Measurements from ENCODE around the gene DKK3. TPM values are rescaled to one million over a fixed set of nuclear protein-coding genes. Genes with fewer than 3 reads are reported as not detected.

The DKK3 gene
- total and polyA plus RNA-seq, 2 of the 13 experiments (the other 11 are each of a cell fraction or from before 2014, with no cell fraction given) = 0.09 to 0.67 TPM

DNA sequence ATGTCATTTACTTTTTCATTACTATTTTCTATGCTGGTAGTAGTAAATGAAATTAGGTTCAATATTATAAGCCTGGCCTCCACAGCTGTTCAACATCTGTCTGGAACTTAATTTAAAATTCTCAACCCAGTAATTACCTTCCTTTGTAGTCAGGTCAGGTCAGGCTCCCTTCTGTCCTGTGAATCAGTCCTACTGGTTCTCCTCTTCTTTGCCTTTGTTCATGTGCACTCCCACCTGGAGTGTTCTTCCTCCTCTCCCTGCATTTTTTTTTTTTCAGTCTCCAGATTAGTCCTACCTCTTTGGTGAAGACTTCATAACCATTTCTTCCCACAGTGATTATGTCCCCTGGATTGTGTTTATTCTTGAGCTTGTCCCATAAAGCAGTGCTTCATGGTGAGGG is 67.9 kb downstream of the DKK3 start (continued):
- TF ChIP-seq DZIP1 (CRISPR knock-in tag; IDR thresholded peaks at IDR 0.05) (no peak), KAT2B (IDR thresholded peaks at IDR 0.05; ENCODE audit: borderline replicate concordance, low read depth, low read length) (no peak), NR2C2 (CRISPR knock-in tag; IDR thresholded peaks at IDR 0.05; ENCODE audit: borderline replicate concordance) (no peak), ZNF776 (CRISPR knock-in tag; IDR thresholded peaks at IDR 0.05) (no peak), SMAD9 (CRISPR knock-in tag; IDR thresholded peaks at IDR 0.05) (no peak), ZNF256 (CRISPR knock-in tag; conservative IDR thresholded peaks at IDR 0.05) (no peak)

GRCh38 chr11:11937957-11938356 is 70.5 kb downstream of the DKK3 start:
- Histone ChIP-seq H3K27ac (ENCODE audit: extremely low read length, insufficient read depth, low read length) (no peak overlapping the region), H3K9ac (ENCODE audit: insufficient read depth, low read depth, low read length) (no peak overlapping the region), H3K4me2 (ENCODE audit: low read depth, low read length) (no peak overlapping the region), H2AFZ (ENCODE audit: low read length) (no peak overlapping the region), H3K4me3 (replicated peaks in 1 of 3; ENCODE audit: insufficient read depth in 1 of 3, low read depth in 2 of 3, low read length in 3 of 3) (no peak overlapping the region), H4K20me1 (ENCODE audit: insufficient read depth, low read length) (no peaks in the 10 kb centered on the region), H3K36me3 (replicated peaks in 1 of 2; ENCODE audit: control insufficient read depth in 1 of 2, insufficient read depth in 2 of 2, low read length in 2 of 2) (peaks cover 10 to 45% of the 10 kb centered on the region in 2 experiments; a peak in 4 of 5 replicates), H3K27me3 (ENCODE audit: control insufficient read depth in 1 of 2, insufficient read depth in 2 of 2, low read length in 2 of 2) (no peaks in the 10 kb centered on the region), H3K9me3 (ENCODE audit: low read length) (no peaks in the 10 kb centered on the region), H3K4me1 (ENCODE audit: insufficient read depth, low read length) (no peaks in the 10 kb centered on the region), H3K79me2 (ENCODE audit: insufficient read depth, low read length) (no peaks in the 10 kb centered on the region)
- DNase-seq (ENCODE audit: low spot score) = no peak
- no peak for TF ChIP-seq ZNF180 (CRISPR knock-in tag; IDR thresholded peaks at IDR 0.05; ENCODE audit: borderline replicate concordance, low read depth)
- TF ChIP-seq, protein P1, sequence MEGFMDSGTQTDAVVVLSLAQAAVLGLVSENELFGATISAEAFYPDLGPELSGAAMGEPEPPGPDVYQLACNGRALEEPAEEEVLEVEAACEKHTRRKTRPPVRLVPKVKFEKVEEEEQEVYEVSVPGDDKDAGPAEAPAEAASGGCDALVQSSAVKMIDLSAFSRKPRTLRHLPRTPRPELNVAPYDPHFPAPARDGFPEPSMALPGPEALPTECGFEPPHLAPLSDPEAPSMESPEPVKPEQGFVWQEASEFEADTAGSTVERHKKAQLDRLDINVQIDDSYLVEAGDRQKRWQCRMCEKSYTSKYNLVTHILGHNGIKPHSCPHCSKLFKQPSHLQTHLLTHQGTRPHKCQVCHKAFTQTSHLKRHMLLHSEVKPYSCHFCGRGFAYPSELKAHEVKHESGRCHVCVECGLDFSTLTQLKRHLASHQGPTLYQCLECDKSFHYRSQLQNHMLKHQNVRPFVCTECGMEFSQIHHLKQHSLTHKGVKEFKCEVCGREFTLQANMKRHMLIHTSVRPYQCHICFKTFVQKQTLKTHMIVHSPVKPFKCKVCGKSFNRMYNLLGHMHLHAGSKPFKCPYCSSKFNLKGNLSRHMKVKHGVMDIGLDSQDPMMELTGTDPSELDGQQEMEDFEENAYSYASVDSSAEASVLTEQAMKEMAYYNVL (CRISPR knock-in tag; IDR thresholded peaks at IDR 0.05; ENCODE audit: borderline replicate concordance) = no peak
- TF ChIP-seq, protein P2, sequence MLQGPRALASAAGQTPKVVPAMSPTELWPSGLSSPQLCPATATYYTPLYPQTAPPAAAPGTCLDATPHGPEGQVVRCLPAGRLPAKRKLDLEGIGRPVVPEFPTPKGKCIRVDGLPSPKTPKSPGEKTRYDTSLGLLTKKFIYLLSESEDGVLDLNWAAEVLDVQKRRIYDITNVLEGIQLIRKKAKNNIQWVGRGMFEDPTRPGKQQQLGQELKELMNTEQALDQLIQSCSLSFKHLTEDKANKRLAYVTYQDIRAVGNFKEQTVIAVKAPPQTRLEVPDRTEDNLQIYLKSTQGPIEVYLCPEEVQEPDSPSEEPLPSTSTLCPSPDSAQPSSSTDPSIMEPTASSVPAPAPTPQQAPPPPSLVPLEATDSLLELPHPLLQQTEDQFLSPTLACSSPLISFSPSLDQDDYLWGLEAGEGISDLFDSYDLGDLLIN (CRISPR knock-in tag; IDR thresholded peaks at IDR 0.05; ENCODE audit: borderline replicate concordance) = no peak
- TF ChIP-seq, protein P3, sequence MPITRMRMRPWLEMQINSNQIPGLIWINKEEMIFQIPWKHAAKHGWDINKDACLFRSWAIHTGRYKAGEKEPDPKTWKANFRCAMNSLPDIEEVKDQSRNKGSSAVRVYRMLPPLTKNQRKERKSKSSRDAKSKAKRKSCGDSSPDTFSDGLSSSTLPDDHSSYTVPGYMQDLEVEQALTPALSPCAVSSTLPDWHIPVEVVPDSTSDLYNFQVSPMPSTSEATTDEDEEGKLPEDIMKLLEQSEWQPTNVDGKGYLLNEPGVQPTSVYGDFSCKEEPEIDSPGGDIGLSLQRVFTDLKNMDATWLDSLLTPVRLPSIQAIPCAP (CRISPR knock-in tag; IDR thresholded peaks at IDR 0.05; ENCODE audit: low read depth) = no peak
- TF ChIP-seq GMEB2 (CRISPR knock-in tag; IDR thresholded peaks at IDR 0.05; ENCODE audit: low read depth) = no peak
- intact Hi-C loops (cut with micrococcal nuclease; ENCODE audit: unreplicated experiment) (loop anchor here (10.0 kb wide), 1 partner anchor 297 kb away; no protein-coding TSS in a partner anchor), in situ Hi-C loops (cut with HindIII; ENCODE audit: extremely low pct_ligation_motif_present, low pct_unique_long_range_greater_than_20kb) (loop anchor here (10.0 kb wide), 1 partner anchor 347 kb away; no protein-coding TSS in a partner anchor)
- ATAC-seq = no peak
- 94% methylated on average over 1 of the region's 1 CpG for WGBS (ENCODE audit: low lambda C conversion rate)
- POLR2A ChIA-PET = no interaction called here
- BruUV-seq (replicated peaks) = no TSS peak
- FAIRE-seq = no peak
- CTCF ChIA-PET (ENCODE audit: low intra/inter-chr PET ratio, low total read pairs) = no interaction called here

Data from HepG2 (cell line).